ENCODE measurements around the gene SLC35G2.

The SLC35G2 gene

GRCh38 chr3:136819392-136819730 is 435 bp downstream of the SLC35G2 start:
- FAIRE-seq = no peak
- no peak for DNase-seq (ENCODE audit: insufficient read length, low spot score)
- no peak for TF ChIP-seq TAF1 (IDR thresholded peaks at IDR 0.05; ENCODE audit: low read depth, low read length)
- TF ChIP-seq POU2F2 (IDR thresholded peaks at IDR 0.05; ENCODE audit: low read depth, low read length) = no peak
- no peak for TF ChIP-seq POLR2AphosphoS5 (IDR thresholded peaks at IDR 0.05; ENCODE audit: low read depth, low read length)
- no peak for TF ChIP-seq POLR2A (IDR thresholded peaks at IDR 0.05; ENCODE audit: low read depth, low read length)

GRCh38 chr3:136819731-136820679 is 1.1 kb downstream of the SLC35G2 start:
- peak; percentile 70 for FAIRE-seq
- TF ChIP-seq POLR2AphosphoS5 (IDR thresholded peaks at IDR 0.05; ENCODE audit: low read depth, low read length) = no peak
- no peak for TF ChIP-seq SPI1 (IDR thresholded peaks at IDR 0.05; ENCODE audit: low read depth, low read length)
- no peak for TF ChIP-seq TAF1 (IDR thresholded peaks at IDR 0.05; ENCODE audit: low read depth, low read length)
- TF ChIP-seq PAX5 (IDR thresholded peaks at IDR 0.05; ENCODE audit: insufficient read depth, low read length, severe bottlenecking) = no peak
- no peak for TF ChIP-seq POU2F2 (IDR thresholded peaks at IDR 0.05; ENCODE audit: low read depth, low read length)
- no peak for TF ChIP-seq POLR2A (IDR thresholded peaks at IDR 0.05; ENCODE audit: low read depth, low read length)
- peak; percentile 33 for DNase-seq (ENCODE audit: insufficient read length, low spot score)

- TF ChIP-seq POLR2A (IDR thresholded peaks at IDR 0.05; ENCODE audit: low read depth, low read length) (no peak), POLR2AphosphoS5 (IDR thresholded peaks at IDR 0.05; ENCODE audit: low read depth, low read length) (no peak), TAF1 (IDR thresholded peaks at IDR 0.05; ENCODE audit: low read depth, low read length) (no peak)
- no peak for DNase-seq (ENCODE audit: insufficient read length, low spot score)
- no peak for FAIRE-seq
Measured at GRCh38 chr3:136831461-136831860, 12.5 kb downstream of the SLC35G2 start.

- no peak for TF ChIP-seq POU2F2 (IDR thresholded peaks at IDR 0.05; ENCODE audit: low read depth, low read length)
- no peak for TF ChIP-seq TAF1 (IDR thresholded peaks at IDR 0.05; ENCODE audit: low read depth, low read length)
- TF ChIP-seq POLR2A (IDR thresholded peaks at IDR 0.05; ENCODE audit: low read depth, low read length) = no peak
- no peak for TF ChIP-seq SPI1 (IDR thresholded peaks at IDR 0.05; ENCODE audit: low read depth, low read length)
- no peak for TF ChIP-seq PAX5 (IDR thresholded peaks at IDR 0.05; ENCODE audit: insufficient read depth, low read length, severe bottlenecking)
- FAIRE-seq (no peak), DNase-seq (ENCODE audit: insufficient read length, low spot score) (no peak)
Measured at GRCh38 chr3:136835089-136835812, 16.3 kb downstream of the SLC35G2 start.

GRCh38 chr3:136835813-136836510 is 17.0 kb downstream of the SLC35G2 start:
- TF ChIP-seq TAF1 (IDR thresholded peaks at IDR 0.05; ENCODE audit: low read depth, low read length) (no peak), POU2F2 (IDR thresholded peaks at IDR 0.05; ENCODE audit: low read depth, low read length) (no peak), PAX5 (IDR thresholded peaks at IDR 0.05; ENCODE audit: insufficient read depth, low read length, severe bottlenecking) (no peak), POLR2AphosphoS5 (IDR thresholded peaks at IDR 0.05; ENCODE audit: low read depth, low read length) (no peak), SPI1 (IDR thresholded peaks at IDR 0.05; ENCODE audit: low read depth, low read length) (no peak), POLR2A (IDR thresholded peaks at IDR 0.05; ENCODE audit: low read depth, low read length) (no peak)
- no peak for FAIRE-seq
- DNase-seq (ENCODE audit: insufficient read length, low spot score) = no peak

GRCh38 chr3:136836511-136837156 is 17.7 kb downstream of the SLC35G2 start:
- DNase-seq (ENCODE audit: insufficient read length, low spot score) (no peak), FAIRE-seq (no peak)
- TF ChIP-seq POU2F2 (IDR thresholded peaks at IDR 0.05; ENCODE audit: low read depth, low read length) (no peak), POLR2AphosphoS5 (IDR thresholded peaks at IDR 0.05; ENCODE audit: low read depth, low read length) (no peak), SPI1 (IDR thresholded peaks at IDR 0.05; ENCODE audit: low read depth, low read length) (no peak), POLR2A (IDR thresholded peaks at IDR 0.05; ENCODE audit: low read depth, low read length) (no peak), TAF1 (IDR thresholded peaks at IDR 0.05; ENCODE audit: low read depth, low read length) (no peak), PAX5 (IDR thresholded peaks at IDR 0.05; ENCODE audit: insufficient read depth, low read length, severe bottlenecking) (no peak)

- DNase-seq (ENCODE audit: insufficient read length, low spot score) (no peak), FAIRE-seq (no peak)
- no peak for TF ChIP-seq TAF1 (IDR thresholded peaks at IDR 0.05; ENCODE audit: low read depth, low read length)
- TF ChIP-seq PAX5 (IDR thresholded peaks at IDR 0.05; ENCODE audit: insufficient read depth, low read length, severe bottlenecking) = no peak
- no peak for TF ChIP-seq POU2F2 (IDR thresholded peaks at IDR 0.05; ENCODE audit: low read depth, low read length)
- no peak for TF ChIP-seq SPI1 (IDR thresholded peaks at IDR 0.05; ENCODE audit: low read depth, low read length)
- no peak for TF ChIP-seq POLR2A (IDR thresholded peaks at IDR 0.05; ENCODE audit: low read depth, low read length)
- no peak for TF ChIP-seq POLR2AphosphoS5 (IDR thresholded peaks at IDR 0.05; ENCODE audit: low read depth, low read length)
Measured at GRCh38 chr3:136838641-136839555, 20.0 kb downstream of the SLC35G2 start.

- FAIRE-seq = no peak
- TF ChIP-seq SPI1 (IDR thresholded peaks at IDR 0.05; ENCODE audit: low read depth, low read length) = no peak
- no peak for TF ChIP-seq POU2F2 (IDR thresholded peaks at IDR 0.05; ENCODE audit: low read depth, low read length)
- TF ChIP-seq PAX5 (IDR thresholded peaks at IDR 0.05; ENCODE audit: insufficient read depth, low read length, severe bottlenecking) = no peak
- no peak for TF ChIP-seq POLR2AphosphoS5 (IDR thresholded peaks at IDR 0.05; ENCODE audit: low read depth, low read length)
- TF ChIP-seq TAF1 (IDR thresholded peaks at IDR 0.05; ENCODE audit: low read depth, low read length) = no peak
- TF ChIP-seq POLR2A (IDR thresholded peaks at IDR 0.05; ENCODE audit: low read depth, low read length) = no peak
- DNase-seq (ENCODE audit: insufficient read length, low spot score) = no peak
Measured at GRCh38 chr3:136839556-136839931, 20.6 kb downstream of the SLC35G2 start.

Data from GM12891 (cell line).